Measurements from ENCODE around the gene DCLK3.

The DCLK3 gene

GRCh38 chr3:36738702-36739101, 25.7 kb downstream of the DCLK3 start:
- intact Hi-C loops (cut with DNase I; ENCODE audit: low total_unique reads) = no loop called here
- DNase-seq = no peak

GRCh38 chr3:36736301-36736700, 28.1 kb downstream of the DCLK3 start:
- Histone ChIP-seq H3K27me3 (peaks cover 0 to 2% of the 10 kb centered on the region in 2 donors), H3K4me3 (no peak overlapping the region), H3K4me1 (no peaks in the 10 kb centered on the region), H3K27ac (no peak overlapping the region), H3K9me3 (no peaks in the 10 kb centered on the region), H3K36me3 (no peaks in the 10 kb centered on the region)
- intact Hi-C loops (cut with DNase I; ENCODE audit: low total_unique reads) = no loop called here
- no peak for TF ChIP-seq CTCF (IDR thresholded peaks at IDR 0.05)
- DNase-seq = no peak

More at GRCh38 chr3:36738702-36739101, 25.7 kb downstream of the DCLK3 start:
- TF ChIP-seq CTCF (IDR thresholded peaks at IDR 0.05) = no peak
- Histone ChIP-seq H3K36me3 (no peaks in the 10 kb centered on the region), H3K4me1 (no peaks in the 10 kb centered on the region), H3K4me3 (no peak overlapping the region), H3K27me3 (peaks cover 0 to 2% of the 10 kb centered on the region in 2 donors), H3K9me3 (no peaks in the 10 kb centered on the region), H3K27ac (no peak overlapping the region)

- intact Hi-C loops (cut with DNase I; ENCODE audit: low total_unique reads) = no loop called here
Measured at GRCh38 chr3:36734742-36735141, 29.6 kb downstream of the DCLK3 start.

GRCh38 chr3:36733723-36734122, 30.6 kb downstream of the DCLK3 start:
- no peak overlapping the region for H3K4me3 ChIP-seq
- TF ChIP-seq CTCF (IDR thresholded peaks at IDR 0.05) = no peak
- H3K36me3 ChIP-seq = no peaks in the 10 kb centered on the region
- no peaks in the 10 kb centered on the region for H3K9me3 ChIP-seq
- no peak overlapping the region for H3K27ac ChIP-seq
- intact Hi-C loops (cut with DNase I; ENCODE audit: low total_unique reads) = no loop called here
- H3K27me3 ChIP-seq = peaks cover 0 to under 1% of the 10 kb centered on the region in 2 donors
- no peak for DNase-seq
- H3K4me1 ChIP-seq = no peaks in the 10 kb centered on the region

More at GRCh38 chr3:36734742-36735141, 29.6 kb downstream of the DCLK3 start:
- H3K4me3 ChIP-seq = no peak overlapping the region
- no peak for DNase-seq
- H3K27ac ChIP-seq = no peak overlapping the region
- TF ChIP-seq CTCF (IDR thresholded peaks at IDR 0.05) = no peak
- H3K4me1 ChIP-seq = no peaks in the 10 kb centered on the region
- H3K36me3 ChIP-seq = no peaks in the 10 kb centered on the region
- no peaks in the 10 kb centered on the region for H3K9me3 ChIP-seq
- H3K27me3 ChIP-seq = peaks cover 0 to 2% of the 10 kb centered on the region in 2 donors

- no peaks in the 10 kb centered on the region for H3K36me3 ChIP-seq
- H3K27ac ChIP-seq = no peak overlapping the region
- H3K4me3 ChIP-seq = no peak overlapping the region
- no peak for DNase-seq
- TF ChIP-seq CTCF (IDR thresholded peaks at IDR 0.05) = no peak
- intact Hi-C loops (cut with DNase I; ENCODE audit: low total_unique reads) = no loop called here
- no peaks in the 10 kb centered on the region for H3K27me3 ChIP-seq
- H3K9me3 ChIP-seq = no peaks in the 10 kb centered on the region
- no peaks in the 10 kb centered on the region for H3K4me1 ChIP-seq
Measured at GRCh38 chr3:36733162-36733696, 31.1 kb downstream of the DCLK3 start.

- intact Hi-C loops (cut with DNase I; ENCODE audit: low total_unique reads) = no loop called here
- H3K27me3 ChIP-seq = peaks cover 0 to 3% of the 10 kb centered on the region in 2 donors
- no peak for TF ChIP-seq CTCF (IDR thresholded peaks at IDR 0.05)
Measured at GRCh38 chr3:36730966-36731365, 33.4 kb downstream of the DCLK3 start.

More at GRCh38 chr3:36730966-36731365, 33.4 kb downstream of the DCLK3 start:
- no peak for DNase-seq
- H3K27ac ChIP-seq = no peak overlapping the region
- H3K36me3 ChIP-seq = no peaks in the 10 kb centered on the region
- no peaks in the 10 kb centered on the region for H3K9me3 ChIP-seq
- no peaks in the 10 kb centered on the region for H3K4me1 ChIP-seq
- no peak overlapping the region for H3K4me3 ChIP-seq
